ENCODE results near the gene TARDBP.
"Not testable (repeated sequence)": the region's sequence is repeated elsewhere in the genome, so short reads cannot be mapped to it uniquely, and the experiment has no call there.

TARDBP gene

GRCh38 chr1:11044086-11044848 is 31.8 kb downstream of the TARDBP start:
- DNase-seq, result no peak

DNA sequence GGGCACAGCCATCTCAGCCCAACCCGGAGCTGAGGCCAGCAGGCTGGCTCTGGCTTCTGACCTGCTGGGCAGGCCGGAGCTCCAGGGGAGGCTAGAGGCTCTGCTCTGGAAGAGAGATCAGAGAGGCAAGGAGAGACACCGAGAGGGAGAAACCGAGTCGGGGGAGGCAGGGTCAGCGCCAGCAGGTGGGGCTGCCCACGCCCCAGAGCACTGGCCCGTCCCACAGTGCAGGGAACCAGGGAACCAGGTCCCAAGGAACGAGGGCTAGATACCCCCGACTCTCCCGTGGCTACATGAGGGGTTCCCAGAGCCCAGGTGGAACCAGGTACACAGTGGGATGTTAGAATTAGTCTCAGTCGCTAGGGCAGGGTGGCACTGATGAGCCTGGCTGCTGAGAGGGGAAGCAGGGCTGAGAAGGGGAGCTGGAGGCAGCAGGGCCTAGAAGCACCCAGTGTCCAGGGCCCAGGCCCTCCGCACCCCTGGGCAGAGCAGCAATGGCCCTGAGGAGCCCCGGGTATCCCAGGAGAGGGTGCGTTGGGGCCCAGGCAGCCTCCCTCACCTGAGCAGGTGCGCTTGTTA is 32.5 kb downstream of the TARDBP start:
- DNase-seq, result no peak

DNA sequence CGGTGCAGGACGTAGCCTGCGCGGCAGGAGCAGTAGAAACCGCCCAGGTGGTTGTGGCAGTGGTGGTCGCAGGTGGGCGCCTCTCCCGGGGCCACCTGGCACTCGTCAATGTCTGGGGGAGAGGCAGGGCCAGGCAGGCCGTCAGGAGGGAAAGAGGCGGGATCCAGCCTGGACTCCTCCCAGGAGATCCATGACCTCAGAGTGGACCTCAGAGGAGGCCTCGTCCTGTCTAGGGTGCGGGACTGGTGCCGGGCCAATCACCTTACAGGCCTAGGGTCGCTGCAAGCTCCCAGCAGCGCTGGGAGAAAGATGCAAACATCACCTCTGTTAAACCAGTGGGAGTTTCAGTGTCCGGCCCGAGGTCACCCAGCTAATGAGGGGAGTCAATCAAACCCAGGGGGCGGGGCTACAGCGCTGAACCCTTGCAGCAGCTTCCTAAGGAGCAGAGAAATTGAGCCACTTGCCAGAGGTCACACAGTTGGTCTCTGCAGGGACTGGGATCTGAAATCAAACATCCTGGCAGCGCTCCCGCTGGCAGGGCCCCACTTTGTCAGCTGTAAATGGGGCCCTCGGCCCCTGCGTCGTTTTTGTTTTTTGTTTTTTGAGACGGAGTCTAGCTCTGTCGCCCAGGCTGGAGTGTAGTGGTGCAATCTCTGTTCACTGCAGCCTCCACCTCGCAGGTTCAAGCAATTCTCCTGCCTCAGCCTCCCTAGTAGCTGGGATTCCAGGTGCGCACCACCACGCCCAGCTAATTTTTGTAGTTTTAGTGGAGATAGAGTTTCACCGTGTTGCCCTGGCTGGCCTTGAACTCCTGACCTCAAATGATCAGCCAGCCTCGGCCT is 33.2 kb downstream of the TARDBP start:
- no peak for DNase-seq

DNA sequence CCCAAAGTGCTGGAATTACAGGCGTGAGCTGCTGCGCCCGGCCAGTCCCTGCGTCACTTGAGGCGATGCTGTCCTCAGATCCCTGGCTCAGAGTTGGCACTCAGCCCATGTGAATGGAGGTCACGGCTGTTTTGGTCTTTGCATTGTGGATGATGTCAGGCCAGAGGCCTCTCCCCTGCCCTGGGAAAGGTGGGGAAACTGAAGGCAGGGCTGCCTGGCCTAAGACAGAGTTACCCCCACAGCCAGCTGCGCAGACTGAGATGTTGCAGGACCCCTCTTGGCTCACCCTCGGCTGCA is 33.8 kb downstream of the TARDBP start:
- no peak for DNase-seq

DNA sequence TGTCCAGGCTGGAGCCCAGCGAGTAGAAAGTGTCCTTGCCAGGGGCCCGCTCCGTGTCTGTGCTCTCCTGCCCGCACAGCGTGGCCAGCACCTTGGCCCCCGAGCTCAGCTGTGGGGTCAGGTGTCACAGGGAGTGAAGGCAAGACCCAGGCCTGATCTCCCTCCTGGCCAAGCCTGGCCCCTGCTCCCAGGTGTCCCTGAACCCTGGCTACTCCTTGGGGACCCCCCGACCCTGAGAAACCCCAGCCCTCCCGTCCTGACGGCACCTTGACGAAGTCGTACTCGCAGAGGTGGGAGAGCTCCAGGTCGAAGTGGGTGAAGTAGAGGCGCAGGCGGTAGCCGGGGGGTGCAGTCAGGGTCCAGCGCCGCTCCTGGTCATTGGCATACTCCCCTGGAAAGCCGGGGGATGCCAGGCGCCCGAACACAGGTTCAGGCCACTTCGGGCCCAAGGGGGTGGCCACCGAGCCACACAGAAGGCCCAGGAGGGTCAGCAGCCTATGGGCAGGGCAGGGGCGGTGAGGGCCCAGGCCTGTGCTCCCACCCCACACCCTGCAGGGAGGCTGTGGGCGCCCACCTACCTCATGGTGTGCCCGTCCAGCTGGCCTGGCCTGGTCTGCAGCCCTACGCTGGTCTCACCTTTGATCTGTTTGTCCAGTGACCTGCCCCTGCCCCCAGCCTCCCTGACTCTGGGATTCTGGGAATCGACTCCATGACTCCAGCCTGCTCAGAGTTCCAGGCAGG is 34.3 kb downstream of the TARDBP start, which contains the start of gene MASP2:
TSS of gene MASP2 (minus strand) at position 615 of the 741 bp plus-strand sequence. CDS start at position 583, 32 bp downstream.
- DNase-seq, result no peak

DNA sequence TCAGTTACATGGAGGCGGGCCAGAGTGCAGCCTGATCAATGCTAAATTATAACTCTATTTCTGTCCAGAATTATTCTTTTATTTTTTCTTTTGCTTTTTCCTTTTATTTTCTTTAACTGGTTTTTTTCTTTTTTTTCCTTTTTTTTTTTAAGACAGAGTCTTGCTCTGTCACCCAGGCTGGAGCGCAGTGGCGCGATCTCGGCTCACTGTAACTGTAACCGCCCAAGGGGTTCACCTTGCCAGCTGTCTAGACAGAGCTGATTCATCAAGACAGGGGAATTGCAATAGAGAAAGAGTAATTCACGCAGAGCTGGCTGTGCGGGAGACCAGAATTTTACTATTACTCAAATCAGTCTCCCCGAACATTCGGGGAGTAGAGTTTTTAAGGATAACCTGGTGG is 38.7 kb downstream of the TARDBP start:
- not testable (repeated sequence) for DNase-seq

DNA sequence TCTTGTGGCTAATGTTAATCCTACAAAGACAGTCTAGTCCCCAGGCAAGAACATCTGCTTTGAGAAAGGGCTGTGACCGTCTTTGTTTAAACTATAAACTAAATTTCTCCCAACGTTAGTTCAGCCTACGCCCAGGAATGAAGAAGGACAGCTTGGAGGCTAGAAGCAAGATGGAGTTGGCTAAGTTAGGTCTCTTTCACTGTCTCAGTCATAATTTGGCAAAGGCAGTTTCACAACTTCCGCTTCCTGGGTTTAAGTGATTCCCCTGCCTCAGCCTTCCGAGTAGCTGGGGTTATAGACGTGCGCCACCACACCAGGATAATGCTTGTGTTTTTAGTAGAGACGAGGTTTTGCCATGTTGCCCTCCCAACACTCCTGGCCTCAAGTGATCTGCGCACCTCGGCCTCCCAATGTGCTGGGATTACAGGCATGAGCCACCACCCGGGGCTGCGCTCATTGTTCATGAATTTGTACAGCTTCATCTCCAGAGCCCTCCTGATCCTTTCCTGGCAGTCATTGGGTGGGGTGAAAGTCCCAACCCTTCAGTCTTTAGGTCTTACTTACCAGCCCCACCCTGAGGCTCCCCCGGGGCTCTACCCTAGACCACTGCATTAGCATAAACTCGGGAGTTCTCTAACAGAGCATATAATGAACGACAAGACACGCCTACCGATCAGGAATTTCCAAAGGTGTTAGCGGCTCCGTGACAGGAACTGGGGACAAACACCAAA is 39.5 kb downstream of the TARDBP start:
- no peak for DNase-seq

DNA sequence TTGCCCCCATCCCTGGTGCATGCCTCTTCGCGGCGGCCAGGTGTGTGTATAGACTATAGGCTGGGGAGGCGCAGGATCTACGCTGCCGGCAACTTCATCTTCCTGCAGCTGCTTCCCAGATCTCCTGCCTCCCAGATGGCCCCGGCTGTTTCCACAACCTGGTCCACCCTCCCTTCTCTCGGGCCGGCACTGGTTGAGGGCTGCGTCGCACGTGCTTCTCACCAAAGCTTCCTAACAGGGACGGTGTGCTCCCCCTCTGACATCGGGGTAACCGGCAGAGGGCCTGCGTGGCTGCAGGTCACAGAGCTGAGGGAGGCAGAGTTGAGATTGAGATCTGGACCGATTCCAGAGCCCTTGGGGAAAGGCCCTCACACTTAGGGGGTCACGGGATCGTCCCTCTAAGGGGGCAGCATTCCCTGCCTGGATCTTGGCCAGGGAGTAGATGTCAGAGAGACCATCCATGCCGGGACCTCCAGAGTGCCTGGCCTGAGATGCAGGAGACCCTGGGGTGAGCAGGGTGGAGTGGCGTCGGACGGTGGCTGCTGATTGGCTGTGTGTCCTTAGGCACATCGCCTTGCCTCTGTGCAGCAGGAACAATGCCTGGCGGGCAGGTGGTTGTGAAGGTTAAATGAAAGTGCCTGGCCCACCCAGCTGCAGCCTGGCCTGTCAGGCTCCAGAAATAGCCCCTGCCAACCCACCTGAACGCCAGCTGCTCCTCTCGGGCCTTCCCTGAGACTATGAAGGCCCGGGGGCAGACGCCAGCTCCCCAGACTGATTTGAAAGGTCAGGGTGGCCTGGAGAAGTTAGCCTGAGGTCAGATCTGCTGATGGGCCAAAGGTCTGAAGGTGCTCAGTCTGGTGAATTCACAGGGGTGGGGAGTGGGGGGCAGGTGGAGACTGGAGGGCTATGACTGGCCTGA is 40.6 kb downstream of the TARDBP start:
- no peak for DNase-seq

- no peak for DNase-seq
Measured at GRCh38 chr1:11053758-11054137, 41.3 kb downstream of the TARDBP start.

DNA sequence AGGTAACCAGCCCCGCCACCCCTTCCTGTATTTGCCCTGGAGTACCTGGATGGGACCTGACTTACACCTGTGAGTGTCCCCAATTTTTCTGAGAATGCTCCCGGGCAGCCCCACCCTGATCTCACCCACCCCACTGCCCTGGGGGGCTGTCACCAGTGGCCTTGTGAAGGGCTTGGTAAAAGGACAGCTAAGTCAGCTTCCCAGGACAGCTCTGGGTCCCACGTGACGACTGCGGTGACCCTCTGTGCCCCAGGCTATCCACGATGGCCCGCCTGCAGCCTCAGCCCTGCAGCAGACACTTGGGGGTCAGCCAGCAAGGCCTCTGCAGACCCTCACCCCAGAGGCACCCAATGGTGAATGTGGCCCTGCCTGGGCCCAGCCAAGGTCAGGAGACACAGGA is 41.7 kb downstream of the TARDBP start:
- no peak for DNase-seq

DNA sequence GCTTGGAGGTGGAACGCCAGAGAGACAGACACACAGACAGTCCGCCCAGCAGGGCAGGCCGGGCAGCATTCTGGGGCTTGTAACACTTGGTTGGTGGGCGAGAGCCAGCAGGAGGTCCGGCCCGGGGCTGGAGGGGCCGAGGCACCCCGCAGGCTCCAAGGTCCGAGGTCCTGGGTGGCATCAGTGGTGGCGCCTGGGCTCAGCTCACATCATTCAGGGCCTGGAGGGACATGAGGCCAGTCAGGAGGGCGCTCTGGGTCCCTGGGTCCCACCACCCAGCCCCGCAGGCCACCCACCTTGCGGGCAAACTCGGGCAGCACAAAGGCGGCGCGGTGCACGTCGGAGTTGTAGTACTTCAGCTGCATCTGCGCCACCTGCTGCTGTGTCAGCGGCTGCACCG is 42.2 kb downstream of the TARDBP start:
- DNase-seq, result no peak

GRCh38 chr1:11055676-11056075 is 43.2 kb downstream of the TARDBP start:
- DNase-seq, result no peak

DNA sequence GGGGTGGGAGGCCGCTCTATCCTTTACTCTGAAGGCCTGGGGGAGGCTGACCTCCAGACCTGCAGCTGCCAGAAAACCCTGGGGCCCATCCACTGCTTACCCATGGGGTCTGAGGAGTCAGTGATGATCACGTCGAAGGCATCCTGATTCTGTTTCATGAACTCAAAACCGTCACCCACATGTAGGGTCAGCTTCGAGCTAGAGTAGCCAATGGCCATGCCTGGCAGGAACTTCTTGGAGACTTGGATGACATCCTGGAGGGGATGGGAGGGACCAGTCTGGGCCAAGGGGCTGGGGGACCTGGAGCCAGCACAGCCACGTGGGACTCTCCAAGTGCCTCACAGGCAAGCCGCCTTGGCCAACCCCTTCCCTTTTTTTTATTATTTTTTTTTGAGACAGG is 44.0 kb downstream of the TARDBP start:
- DNase-seq, result no peak

DNA sequence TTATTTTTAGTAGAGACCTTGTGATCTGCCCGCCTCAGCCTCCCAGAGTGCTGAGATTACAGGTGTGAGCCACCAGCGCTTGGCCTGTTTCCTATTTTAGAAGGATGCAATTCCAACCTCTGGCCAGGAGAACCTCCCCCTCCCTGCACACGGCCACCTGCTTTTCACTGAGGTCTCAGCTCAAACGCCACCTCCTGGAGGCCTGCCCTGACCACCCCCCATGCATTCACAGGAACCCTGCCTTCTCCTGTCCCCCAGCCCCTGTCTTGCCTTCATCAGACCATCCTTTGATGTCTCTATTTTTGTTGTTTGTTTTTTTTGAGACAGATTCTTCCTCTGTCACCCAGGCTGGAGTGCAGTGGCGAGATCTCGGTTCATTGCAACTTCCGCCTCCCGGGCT is 45.0 kb downstream of the TARDBP start:
- no peak for DNase-seq

DNA sequence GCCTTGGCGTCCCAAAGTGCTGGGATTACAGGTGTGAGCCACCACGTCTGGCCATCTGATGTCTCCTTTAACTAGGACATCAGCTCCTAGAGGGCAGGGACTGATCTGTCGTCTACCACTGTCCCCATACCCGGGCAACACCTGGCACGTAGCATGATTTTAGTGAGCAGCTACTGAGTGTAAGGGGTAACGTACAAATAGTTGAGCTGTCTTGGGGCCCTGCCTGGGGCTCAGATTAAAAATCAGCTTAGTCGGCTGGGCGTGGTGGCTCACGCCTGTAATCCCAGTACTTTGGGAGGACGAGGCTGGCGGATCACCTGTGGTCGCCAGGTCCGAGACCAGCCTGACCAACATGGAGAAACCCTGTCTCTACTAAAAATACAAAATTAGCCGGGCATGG is 45.6 kb downstream of the TARDBP start:
- DNase-seq, result no peak

GRCh38 chr1:11058595-11059154 is 46.2 kb downstream of the TARDBP start:
- no peak for DNase-seq

GRCh38 chr1:11059155-11059967 is 46.9 kb downstream of the TARDBP start:
- no peak for DNase-seq

DNA sequence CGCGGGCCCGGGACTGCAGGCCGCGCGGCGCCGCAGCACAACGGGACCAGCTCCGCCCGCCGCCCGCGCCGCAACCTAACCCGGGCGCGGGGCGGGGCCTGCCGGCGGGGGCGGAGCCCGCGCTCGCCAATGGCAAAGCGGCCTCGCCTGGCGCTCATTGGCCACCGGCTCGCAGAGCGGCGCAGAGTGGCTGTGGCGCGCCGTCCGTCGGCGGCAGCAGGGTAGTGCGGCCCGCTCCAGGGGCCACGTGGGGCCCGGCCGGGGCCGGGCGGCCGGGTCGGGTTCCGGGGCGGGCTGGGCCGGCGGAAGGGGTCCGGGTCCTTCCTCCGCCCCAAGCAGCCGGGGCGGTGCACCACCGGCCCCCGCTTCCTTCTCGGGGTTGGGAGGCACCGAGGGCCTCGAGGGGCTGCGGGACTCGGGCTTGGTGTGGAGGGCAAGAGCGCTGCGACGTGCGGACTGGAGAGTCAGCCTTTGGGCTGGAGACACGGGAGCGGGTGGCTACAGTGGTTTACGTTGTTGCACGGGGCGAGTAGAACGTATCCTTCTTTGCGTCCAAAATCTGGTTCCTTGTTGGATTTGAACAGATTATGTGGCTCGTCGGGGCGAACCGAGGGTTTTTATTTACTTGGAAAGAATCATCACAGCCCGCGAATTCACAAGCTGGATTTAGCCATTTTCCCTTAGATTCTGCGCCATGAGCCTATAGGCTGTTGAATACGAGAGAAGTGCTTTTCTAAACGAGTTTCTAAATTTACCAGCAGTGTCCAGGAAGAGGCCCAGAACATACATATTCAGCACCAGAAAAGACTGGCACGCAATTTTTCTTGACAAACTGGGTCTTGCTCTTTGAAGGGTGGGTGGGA is 47.7 kb downstream of the TARDBP start, which contains the start of gene SRM:
TSS of gene SRM (minus strand) at position 51 of the 863 bp plus-strand sequence. CDS start 75 bp downstream, outside the sequence.
- peak; percentile 84 for DNase-seq
